ENCODE data around the gene RAMAC. TPM values are rescaled to one million over a fixed set of nuclear protein-coding genes. Genes with fewer than 3 reads are reported as not detected.
"Not testable (repeated sequence)": the region's sequence is repeated elsewhere in the genome, so short reads cannot be mapped to it uniquely, and the experiment has no call there.

RAMAC gene
- total RNA-seq, 1 donor from 2014 or later: 12.5 TPM

- no peak for DNase-seq (ENCODE audit: low spot score)
- intact Hi-C loops (cut with DNase I): loop anchor here (2.0 kb wide), 1 partner anchor 149 kb away; no protein-coding TSS in a partner anchor
Observed at GRCh38 chr15:82999905-83000671, 14.1 kb downstream of the RAMAC start.

GRCh38 chr15:83000672-83001031, 14.6 kb downstream of the RAMAC start:
- intact Hi-C loops (cut with DNase I): loop anchor here (2.0 kb wide), 1 partner anchor 150 kb away; no protein-coding TSS in a partner anchor
- not testable (repeated sequence) for DNase-seq (ENCODE audit: low spot score)

- intact Hi-C loops (cut with DNase I): loop anchor here (1.0 to 10.0 kb wide), 4 partner anchors 56 to 197 kb away; partner anchors contain the start of genes BTBD1, HDGFL3 and HOMER2
- peak; percentile 80 for DNase-seq (ENCODE audit: low spot score)
Observed at GRCh38 chr15:83010709-83011270, 24.8 kb downstream of the RAMAC start.

- DNase-seq (ENCODE audit: low spot score): peak; percentile 95
- intact Hi-C loops (cut with DNase I): loop anchor here (1.0 to 10.0 kb wide), 4 partner anchors 55 to 196 kb away; partner anchors contain the start of genes BTBD1, HDGFL3 and HOMER2
Observed at GRCh38 chr15:83011271-83012075, 25.5 kb downstream of the RAMAC start, which contains the start of gene C15orf40. Gene C15orf40 (minus strand): TSS chr15:83011639. CDS start chr15:83011607, 32 bp downstream.

GRCh38 chr15:83012076-83012426, 26.0 kb downstream of the RAMAC start:
- intact Hi-C loops (cut with DNase I): loop anchor here (5.0 to 10.0 kb wide), 2 partner anchors 57 to 100 kb away; partner anchors contain the start of gene HOMER2
- no peak for DNase-seq (ENCODE audit: low spot score)

- no peak for DNase-seq (ENCODE audit: low spot score)
- intact Hi-C loops (cut with DNase I): loop anchor here (5.0 to 10.0 kb wide), 2 partner anchors 58 to 100 kb away; partner anchors contain the start of gene HOMER2
Observed at GRCh38 chr15:83012636-83013035, 26.6 kb downstream of the RAMAC start.

GRCh38 chr15:83014205-83014653, 28.2 kb downstream of the RAMAC start:
- DNase-seq (ENCODE audit: low spot score): no peak
- intact Hi-C loops (cut with DNase I): loop anchor here (5.0 to 10.0 kb wide), 2 partner anchors 59 to 98 kb away; partner anchors contain the start of gene HOMER2

- intact Hi-C loops (cut with DNase I): loop anchor here (10.0 kb wide), 1 partner anchor 61 kb away; the partner anchor contains the start of gene HOMER2
- no peak for DNase-seq (ENCODE audit: low spot score)
Observed at GRCh38 chr15:83015361-83015760, 29.4 kb downstream of the RAMAC start.

GRCh38 chr15:83016906-83017305, 30.9 kb downstream of the RAMAC start:
- no peak for DNase-seq (ENCODE audit: low spot score)
- intact Hi-C loops (cut with DNase I): loop anchor here (10.0 kb wide), 1 partner anchor 62 kb away; the partner anchor contains the start of gene HOMER2

GRCh38 chr15:83018436-83018835, 32.4 kb downstream of the RAMAC start:
- no peak for DNase-seq (ENCODE audit: low spot score)
- intact Hi-C loops (cut with DNase I): loop anchor here (10.0 kb wide), 1 partner anchor 64 kb away; the partner anchor contains the start of gene HOMER2

- intact Hi-C loops (cut with DNase I): no loop called here
- DNase-seq (ENCODE audit: low spot score): no peak
Observed at GRCh38 chr15:83030021-83030420, 44.0 kb downstream of the RAMAC start.

- intact Hi-C loops (cut with DNase I); DNase-seq (ENCODE audit: low spot score): not testable (repeated sequence)
Observed at GRCh38 chr15:83031234-83031633, 45.2 kb downstream of the RAMAC start.

GRCh38 chr15:83036253-83036652, 50.2 kb downstream of the RAMAC start:
- no peak for DNase-seq (ENCODE audit: low spot score)

GRCh38 chr15:83039206-83039605, 53.2 kb downstream of the RAMAC start:
- intact Hi-C loops (cut with DNase I): no loop called here
- DNase-seq (ENCODE audit: low spot score): no peak

More at GRCh38 chr15:83036253-83036652, 50.2 kb downstream of the RAMAC start:
- intact Hi-C loops (cut with DNase I): no loop called here

Other genes with a start within 250 kb of the RAMAC start
- gene FSD2, start 180.1 kb upstream of the RAMAC start, total RNA-seq: 48.7 TPM
- 7.2 TPM for gene WHAMM, start 176.6 kb upstream of the RAMAC start, total RNA-seq
- gene HOMER2, start 33.5 kb upstream of the RAMAC start, total RNA-seq: 41.6 TPM
- gene C15orf40, start 25.4 kb downstream of the RAMAC start, total RNA-seq: 8.5 TPM
- gene BTBD1, start 81.0 kb downstream of the RAMAC start, total RNA-seq: 128 TPM
- gene TM6SF1, start 121.4 kb downstream of the RAMAC start, total RNA-seq: 2.8 TPM
- gene HDGFL3, start 221.6 kb downstream of the RAMAC start, total RNA-seq: 50.5 TPM